Ramos (cell line): ENCODE data around the gene PLA2G4D.

ENCODE experiments used
- in situ Hi-C: fragments of 300-500 bp; cut with MboI; formaldehyde crosslinking; loops from one replicate; pipeline ENCODE4 v1.14.3; 2022; ENCODE audit warnings: low sequenced_read_pairs; ENCODE audit not compliant: unreplicated experiment

Gene PLA2G4D, protein sequence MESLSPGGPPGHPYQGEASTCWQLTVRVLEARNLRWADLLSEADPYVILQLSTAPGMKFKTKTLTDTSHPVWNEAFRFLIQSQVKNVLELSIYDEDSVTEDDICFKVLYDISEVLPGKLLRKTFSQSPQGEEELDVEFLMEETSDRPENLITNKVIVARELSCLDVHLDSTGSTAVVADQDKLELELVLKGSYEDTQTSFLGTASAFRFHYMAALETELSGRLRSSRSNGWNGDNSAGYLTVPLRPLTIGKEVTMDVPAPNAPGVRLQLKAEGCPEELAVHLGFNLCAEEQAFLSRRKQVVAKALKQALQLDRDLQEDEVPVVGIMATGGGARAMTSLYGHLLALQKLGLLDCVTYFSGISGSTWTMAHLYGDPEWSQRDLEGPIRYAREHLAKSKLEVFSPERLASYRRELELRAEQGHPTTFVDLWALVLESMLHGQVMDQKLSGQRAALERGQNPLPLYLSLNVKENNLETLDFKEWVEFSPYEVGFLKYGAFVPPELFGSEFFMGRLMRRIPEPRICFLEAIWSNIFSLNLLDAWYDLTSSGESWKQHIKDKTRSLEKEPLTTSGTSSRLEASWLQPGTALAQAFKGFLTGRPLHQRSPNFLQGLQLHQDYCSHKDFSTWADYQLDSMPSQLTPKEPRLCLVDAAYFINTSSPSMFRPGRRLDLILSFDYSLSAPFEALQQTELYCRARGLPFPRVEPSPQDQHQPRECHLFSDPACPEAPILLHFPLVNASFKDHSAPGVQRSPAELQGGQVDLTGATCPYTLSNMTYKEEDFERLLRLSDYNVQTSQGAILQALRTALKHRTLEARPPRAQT

GRCh38 chr15:42094512-42094963, at the start of gene PLA2G4D:
PLA2G4D (minus strand) TSS chr15:42094562; CDS start chr15:42094459, 103 bp downstream.
- in situ Hi-C loops: no loop called here

GRCh38 chr15:42143356-42143755, 49.0 kb upstream of the PLA2G4D start:
- in situ Hi-C loops: no loop called here

- in situ Hi-C loops: no loop called here
Measured at GRCh38 chr15:42141795-42142667, 47.7 kb upstream of the PLA2G4D start.

GRCh38 chr15:42141246-42141645, 46.9 kb upstream of the PLA2G4D start:
- in situ Hi-C loops: no loop called here

DNA sequence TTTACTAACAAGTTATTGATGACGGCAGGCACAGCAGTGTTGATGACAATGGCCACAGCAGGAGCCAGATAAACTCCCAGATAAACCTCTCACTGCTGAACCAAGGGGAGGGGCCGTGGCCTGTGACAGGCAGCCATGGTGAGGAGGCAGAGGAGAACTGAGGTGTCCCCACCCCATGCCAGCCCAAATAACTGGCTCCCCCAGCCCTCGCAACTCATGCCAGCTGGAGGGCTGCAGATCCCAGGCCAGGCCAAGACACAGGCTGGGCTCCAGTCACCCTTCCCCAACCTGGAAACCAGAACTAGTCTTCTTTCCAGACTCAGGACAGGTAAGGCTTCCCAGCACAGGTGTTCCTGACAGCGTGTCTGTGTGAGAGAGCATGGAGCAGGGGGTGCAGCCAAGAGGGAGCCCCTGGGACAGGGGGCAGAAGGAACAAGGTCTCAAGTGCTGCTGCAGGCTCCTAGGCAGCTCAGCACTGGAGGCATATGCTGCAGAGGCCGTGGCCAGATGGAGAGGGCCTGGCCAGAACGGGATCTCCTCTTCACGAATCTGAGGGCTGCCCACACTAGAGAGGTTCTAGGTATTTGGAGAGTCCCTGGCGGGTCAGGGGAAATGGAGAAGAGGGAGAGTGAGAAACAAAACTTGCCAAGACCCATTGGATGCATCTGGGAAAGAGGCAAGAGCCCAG, 46.2 kb upstream of the PLA2G4D start:
- in situ Hi-C loops: no loop called here

DNA sequence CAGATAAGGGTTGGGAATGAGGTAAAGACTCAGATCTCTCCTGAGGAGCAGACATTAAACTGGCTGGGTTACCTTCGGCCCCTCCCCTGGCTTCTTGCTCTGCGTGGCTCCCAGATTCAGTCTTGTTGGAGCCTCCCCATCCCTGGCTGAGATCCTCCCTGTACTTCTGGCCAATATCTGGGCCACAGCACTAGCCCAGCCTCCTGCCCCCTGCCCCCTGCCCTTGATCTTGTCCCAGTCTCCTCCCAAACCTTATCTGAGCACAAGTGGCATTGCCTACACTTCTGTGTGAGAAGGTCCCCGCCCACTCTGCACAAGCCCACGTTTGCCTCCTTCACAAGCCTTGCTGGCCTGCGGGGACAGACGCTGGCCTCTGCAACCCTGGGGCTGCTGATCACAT, 45.2 kb upstream of the PLA2G4D start:
- in situ Hi-C loops: no loop called here

DNA sequence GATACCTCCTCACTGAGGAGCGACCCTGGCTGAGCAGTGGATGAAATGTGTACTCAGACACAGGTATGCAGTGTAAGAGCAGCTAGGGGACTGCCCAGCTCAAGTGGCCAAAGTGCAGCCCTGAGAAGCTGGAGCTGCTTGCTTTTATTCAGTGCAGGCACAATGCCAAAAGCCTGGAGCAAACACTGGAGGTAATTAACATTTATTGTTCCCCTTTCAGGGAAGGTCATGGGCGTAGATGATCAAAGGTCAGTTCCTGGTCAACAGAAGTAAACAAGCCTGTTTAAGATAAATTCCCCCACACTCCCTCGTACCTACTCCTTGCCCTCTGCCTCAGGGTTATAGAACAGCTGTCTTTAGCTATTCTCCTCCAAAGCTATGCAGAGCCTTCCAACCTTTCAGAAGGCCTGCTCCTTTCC, 44.6 kb upstream of the PLA2G4D start:
- in situ Hi-C loops: no loop called here

DNA sequence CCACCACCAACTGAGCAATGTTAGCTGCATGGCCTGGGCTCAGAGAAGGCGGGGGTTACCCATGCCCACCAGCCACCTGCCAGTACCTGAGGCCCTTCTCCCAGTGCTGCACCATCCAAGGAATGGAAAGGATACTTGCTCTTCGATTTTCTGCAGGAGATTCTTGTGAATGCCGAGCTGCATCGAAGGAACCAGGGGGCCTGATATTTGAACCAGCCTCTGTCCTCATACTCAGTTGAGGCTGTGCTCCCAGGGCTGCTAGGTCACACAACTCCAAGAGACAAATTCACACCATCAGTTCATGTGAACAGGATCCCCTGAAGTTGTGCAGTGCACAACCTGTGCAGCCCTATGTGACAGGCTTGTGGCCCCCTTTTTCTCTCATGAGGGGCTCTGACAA, 44.0 kb upstream of the PLA2G4D start:
- in situ Hi-C loops: no loop called here

GRCh38 chr15:42137461-42138261, 43.3 kb upstream of the PLA2G4D start:
- in situ Hi-C loops: no loop called here

GRCh38 chr15:42136513-42136912, 42.2 kb upstream of the PLA2G4D start:
- in situ Hi-C loops: no loop called here

- in situ Hi-C loops: no loop called here
Measured at GRCh38 chr15:42135351-42135750, 41.0 kb upstream of the PLA2G4D start.

DNA sequence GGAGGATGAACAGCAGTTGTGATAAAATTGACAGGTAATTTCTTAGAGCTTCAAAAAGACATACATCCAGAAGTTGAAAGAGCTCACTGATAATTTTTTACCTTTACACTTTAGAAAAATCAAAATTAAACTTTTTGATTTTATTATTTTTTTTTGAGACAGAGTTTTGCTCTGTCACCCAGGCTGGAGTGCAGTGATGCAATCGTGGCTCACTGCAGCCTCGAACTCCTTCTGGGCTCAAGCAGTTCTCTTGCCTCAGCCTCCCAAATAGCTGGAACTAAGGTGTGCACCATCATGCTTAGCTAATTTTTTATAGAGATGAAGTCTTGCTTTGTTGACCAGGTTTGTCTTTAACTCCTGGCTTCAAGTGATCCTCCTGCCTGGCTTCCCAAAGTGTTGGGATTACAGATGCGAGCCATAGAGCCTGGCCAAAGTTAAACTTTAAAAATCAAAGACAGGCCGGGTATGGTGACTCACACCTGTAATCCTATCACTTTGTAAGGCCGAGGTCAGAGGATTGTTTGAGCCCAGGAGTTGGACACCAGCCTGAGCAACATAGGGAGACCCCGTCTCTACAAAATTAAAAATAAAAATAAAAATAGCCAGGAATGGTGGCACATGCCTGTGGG, 40.4 kb upstream of the PLA2G4D start:
- in situ Hi-C loops: no loop called here

DNA sequence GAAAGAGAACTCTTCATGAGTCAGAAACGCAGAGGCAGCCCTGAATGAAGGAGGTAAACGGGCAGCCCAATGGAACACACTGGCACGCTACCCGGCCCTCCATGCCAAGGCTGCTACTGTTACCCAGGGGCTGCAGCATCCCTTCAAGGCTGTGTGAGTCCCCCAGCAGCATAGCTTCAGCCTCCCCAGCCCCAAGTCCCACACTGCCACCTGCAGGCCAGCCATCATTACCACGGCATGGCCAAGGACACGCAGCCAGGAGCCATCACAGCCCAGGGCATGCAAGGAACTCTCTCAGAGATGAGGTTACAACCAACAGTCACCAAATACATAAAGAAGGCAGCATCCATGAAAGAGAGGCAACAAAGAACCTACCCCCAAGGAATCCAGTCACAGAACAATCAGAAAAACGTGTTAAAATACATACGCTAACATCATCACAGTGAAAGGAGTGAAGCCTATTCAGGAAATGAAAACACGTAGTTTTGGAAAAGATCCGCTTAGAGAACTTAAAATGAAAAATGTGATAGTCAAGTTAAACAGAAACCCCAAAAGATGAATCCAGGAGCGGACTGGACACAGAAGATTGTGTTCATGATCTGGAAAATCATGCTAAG, 39.6 kb upstream of the PLA2G4D start:
- in situ Hi-C loops: no loop called here

- in situ Hi-C loops: no loop called here
Measured at GRCh38 chr15:42133356-42133755, 39.0 kb upstream of the PLA2G4D start.

DNA sequence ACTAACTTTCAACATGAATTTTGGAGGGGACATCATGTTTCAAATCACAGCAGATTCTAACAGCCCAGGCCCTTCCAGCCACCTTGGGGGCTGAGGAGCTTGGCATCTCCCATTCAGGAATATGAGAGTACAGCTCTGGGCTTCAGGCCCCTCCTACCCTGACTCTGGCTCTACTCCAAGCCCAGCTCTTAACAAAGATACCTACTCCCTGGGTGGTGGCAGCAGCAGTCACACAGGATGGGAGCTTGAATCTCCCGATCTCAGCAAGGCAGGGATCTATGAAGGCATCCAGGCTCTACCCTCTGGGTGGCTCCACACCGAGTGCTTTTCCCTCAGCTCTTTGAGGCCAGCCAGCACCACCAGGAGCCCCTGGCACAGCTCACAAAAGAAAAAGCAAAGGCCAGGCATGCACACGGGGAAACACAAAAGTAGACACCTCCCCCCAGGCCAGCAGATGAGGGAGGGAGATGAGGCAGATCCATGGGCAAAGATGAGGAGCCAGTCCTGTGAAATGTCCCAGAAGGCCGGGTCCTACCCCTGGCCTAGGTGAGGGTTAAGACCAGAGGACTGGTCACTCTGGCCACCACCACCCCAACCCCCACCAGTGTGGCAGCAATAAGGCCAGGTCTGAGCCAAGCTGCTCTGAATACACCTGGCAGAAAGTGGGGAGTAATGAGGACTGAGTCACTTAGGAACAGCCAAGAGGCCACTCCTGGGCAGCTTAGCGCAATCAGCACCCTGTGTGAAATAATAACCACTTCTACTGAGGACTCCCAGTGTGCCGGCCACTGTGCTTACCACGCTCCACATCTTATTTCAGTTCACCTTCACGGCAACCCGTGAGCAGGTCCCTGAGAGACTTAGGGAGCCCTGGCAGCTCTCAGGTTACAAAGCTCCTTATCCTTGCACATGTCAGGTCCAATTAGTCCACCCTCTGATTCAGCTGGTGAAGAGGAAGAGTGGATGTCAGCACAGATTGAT, 37.8 kb upstream of the PLA2G4D start:
- in situ Hi-C loops: no loop called here

- in situ Hi-C loops: no loop called here
Measured at GRCh38 chr15:42131006-42131405, 36.6 kb upstream of the PLA2G4D start.
